Lower leg skin (tissue), 4 donors: ENCODE measurements around the gene TUBB1. TPM values are rescaled to one million over a fixed set of nuclear protein-coding genes. Genes with fewer than 3 reads are reported as not detected.

Experiments used
- DNase-seq, 2 donors: peaks; one replicate each; pipeline ENCODE4 v3.0.0-alpha.2; 2019; ENCODE audit warnings: low spot score in 2 of 2
- H3K4me3 ChIP-seq: fragments of 200-600 bp; sonication (generic); 2 replicates; pipeline ENCODE4 v1.5.1; 2017; ENCODE audit warnings: mild to moderate bottlenecking, low read depth; ENCODE audit not compliant: poor library complexity, severe bottlenecking
- POLR2A ChIP-seq, 2 donors: fragments of 450-650 bp; IDR thresholded peaks; one replicate each; pipeline ENCODE4 v1.6.1; 2016 to 2017; ENCODE audit warnings: antibody characterized with exemption in 2 of 2, mild to moderate bottlenecking in 1 of 2, moderate library complexity in 1 of 2
- WGBS, 2 donors: methylation state at CpG; one replicate each; pipeline ENCODE4 v1.1.5; 2018; 5-methylcytosine and 5-hydroxymethylcytosine counted together
- intact Hi-C: fragments of 100-400 bp; cut with DNase I; formaldehyde crosslinking; loops from one replicate; pipeline ENCODE4 v1.15.0; 2023; ENCODE audit warnings: low total_unique reads
- total RNA-seq, 4 donors: library from RNA; depleted of rRNA; stranded (reverse); fragments of >200 nt; gene quantifications; one replicate each; pipeline ENCODE4 v1.1.0, GENCODE V29; 2016
- TF ChIP-seq, protein P1 (sequence below), 3 donors: fragments of 450-650 bp; IDR thresholded peaks; one replicate each; pipeline ENCODE4 v1.5.1; 2016; ENCODE audit warnings: antibody characterized with exemption in 3 of 3, mild to moderate bottlenecking in 3 of 3, moderate library complexity in 2 of 3

The TUBB1 gene
- total RNA-seq, 4 donors from 2014 or later = 0.04 TPM; not detected in 3

DNA sequence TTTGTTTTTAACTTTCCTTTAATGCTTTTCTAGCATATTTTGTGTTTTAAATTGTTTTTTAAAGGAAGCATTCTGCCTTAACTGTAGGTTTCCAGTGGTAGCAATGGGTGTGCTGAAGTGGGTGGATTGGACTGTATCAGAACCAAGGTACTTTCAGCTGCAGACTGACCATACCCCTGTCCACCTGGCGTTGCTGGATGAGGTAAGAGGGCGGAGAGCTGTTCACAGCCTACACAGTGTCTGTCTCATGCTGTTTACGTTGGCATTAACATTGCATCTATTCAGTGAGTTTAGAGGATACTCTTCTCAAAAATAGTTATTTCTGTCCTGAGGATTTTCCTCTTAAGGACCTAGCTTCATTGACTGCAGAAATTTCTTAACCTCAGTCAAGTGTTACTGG, 26.3 kb upstream of the TUBB1 start:
- TF ChIP-seq, protein P1, sequence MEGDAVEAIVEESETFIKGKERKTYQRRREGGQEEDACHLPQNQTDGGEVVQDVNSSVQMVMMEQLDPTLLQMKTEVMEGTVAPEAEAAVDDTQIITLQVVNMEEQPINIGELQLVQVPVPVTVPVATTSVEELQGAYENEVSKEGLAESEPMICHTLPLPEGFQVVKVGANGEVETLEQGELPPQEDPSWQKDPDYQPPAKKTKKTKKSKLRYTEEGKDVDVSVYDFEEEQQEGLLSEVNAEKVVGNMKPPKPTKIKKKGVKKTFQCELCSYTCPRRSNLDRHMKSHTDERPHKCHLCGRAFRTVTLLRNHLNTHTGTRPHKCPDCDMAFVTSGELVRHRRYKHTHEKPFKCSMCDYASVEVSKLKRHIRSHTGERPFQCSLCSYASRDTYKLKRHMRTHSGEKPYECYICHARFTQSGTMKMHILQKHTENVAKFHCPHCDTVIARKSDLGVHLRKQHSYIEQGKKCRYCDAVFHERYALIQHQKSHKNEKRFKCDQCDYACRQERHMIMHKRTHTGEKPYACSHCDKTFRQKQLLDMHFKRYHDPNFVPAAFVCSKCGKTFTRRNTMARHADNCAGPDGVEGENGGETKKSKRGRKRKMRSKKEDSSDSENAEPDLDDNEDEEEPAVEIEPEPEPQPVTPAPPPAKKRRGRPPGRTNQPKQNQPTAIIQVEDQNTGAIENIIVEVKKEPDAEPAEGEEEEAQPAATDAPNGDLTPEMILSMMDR (IDR thresholded peaks at IDR 0.05) = no peak
- TF ChIP-seq POLR2A (IDR thresholded peaks at IDR 0.05) = no peak
- peak in 1 of 2 donors; percentile 23 for DNase-seq
- no peak overlapping the region for H3K4me3 ChIP-seq
- WGBS, 2 donors = 93 to 96% methylated on average over 3 of the region's 3 CpGs
- intact Hi-C loops = no loop called here

DNA sequence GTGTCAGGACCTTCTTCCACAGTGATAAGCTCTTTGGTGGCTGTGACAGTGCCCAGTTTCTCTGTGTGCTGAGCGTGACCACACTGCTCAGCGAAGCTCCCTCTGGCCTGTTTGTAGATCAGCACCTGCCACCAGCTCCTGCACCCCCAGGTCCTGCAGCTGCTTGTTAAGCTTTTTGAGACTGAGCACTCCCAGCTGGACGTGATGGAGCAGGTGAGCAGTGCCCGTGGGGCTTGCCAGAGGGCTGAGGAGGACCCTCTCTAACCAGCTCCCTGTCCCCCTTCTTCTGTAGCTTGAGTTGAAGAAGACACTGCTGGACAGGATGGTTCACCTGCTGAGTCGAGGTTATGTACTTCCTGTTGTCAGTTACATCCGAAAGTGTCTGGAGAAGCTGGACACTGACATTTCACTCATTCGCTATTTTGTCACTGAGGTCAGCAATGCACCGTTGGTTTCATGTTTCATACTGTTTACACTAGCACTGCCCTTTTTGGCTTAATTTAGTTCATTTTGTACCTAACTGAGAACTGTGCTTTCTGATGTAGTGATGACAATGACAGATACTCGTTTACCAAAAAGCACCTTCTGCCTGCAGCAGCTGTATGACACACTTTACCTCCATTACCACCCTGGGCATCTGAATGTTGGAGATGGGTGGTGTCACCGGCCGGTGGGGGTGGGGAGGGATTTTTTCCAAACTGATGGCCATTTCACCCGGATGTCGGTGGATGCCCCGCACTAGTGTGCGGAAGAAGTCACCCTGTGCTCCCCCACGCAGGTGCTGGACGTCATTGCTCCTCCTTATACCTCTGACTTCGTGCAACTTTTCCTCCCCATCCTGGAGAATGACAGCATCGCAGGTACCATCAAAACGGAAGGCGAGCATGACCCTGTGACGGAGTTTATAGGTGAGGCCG, 25.6 kb upstream of the TUBB1 start:
- no peak for TF ChIP-seq POLR2A (IDR thresholded peaks at IDR 0.05)
- TF ChIP-seq, protein P1 (IDR thresholded peaks at IDR 0.05) = no peak
- intact Hi-C loops = no loop called here
- no peak overlapping the region for H3K4me3 ChIP-seq
- 87 to 89% methylated on average over 23 of the region's 23 CpGs for WGBS, 2 donors
- DNase-seq = peak in 1 of 2 donors; percentile 84

DNA sequence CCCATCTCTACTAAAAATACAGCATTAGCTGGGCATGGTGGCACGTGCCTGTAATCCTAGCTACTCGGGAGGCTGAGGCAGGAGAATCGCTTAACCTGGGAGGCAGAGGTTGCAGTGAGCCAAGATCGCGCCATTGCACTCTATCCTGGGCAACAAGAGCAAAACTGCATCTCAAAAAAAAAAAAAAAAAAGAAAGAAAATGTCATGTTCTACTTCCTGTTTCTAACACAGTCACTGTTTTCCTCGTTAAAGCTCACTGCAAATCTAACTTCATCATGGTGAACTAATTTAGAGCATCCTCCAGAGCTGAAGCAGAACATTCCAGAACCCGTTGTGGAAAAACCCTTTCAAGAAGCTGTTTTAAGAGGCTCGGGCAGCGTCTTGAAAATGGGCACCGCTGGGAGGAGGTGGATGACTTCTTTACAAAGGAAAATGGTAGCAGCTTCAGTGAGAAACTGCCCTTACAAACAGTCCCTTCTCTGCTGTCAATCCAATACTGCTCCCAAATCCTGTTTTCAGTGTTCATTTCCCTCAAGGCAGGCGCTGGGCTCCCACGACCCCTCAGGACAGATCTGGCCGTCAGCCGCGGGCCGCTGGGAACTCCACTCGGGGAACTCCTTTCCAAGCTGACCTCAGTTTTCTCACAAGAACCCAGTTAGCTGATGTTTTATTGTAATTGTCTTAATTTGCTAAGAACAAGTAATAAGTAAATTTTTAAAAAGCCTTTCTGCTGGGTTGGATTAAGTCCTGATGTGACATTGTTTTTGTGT, 24.7 kb upstream of the TUBB1 start:
- intact Hi-C loops = no loop called here
- no peak overlapping the region for H3K4me3 ChIP-seq
- WGBS, 2 donors = 80% methylated on average over 17 of the region's 17 CpGs
- DNase-seq = peak in 1 of 2 donors; percentile 76
- TF ChIP-seq, protein P1 (IDR thresholded peaks at IDR 0.05) = no peak
- TF ChIP-seq POLR2A (IDR thresholded peaks at IDR 0.05) = no peak

DNA sequence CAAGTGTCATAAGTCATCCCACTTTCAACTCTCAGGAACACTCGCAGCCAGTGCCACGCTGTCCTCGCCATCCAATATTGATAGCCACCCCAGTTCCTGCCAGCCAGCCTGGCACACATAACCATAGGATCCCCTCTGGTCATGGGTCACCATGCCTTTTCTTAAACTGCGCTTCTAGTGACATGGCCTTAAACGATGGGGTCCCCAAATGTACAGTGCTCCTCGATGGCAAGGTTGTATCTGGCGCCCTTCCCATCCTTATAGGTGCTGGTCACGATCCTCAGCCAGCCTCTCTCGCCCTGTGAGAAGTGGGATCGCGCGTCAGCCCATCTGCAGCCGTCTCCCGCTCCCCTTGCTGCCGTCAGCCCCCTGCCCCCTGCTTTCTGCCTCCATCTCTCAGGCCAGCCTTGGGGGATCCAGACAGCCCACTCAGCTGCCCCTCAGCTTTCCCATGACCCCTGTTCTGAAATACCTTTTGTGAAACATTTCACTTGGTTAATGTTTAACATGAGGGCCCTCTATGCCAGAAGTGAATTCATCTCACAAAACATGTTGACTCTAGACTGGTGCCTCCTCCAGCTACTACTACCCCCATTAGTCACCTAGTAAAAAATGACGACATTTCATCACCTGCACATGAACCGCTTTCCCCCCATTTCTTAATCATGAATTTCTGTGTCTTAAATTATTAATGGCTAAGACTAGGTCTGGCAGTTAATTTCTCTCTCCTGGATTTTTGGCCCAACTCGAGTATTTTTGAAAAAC, 23.6 kb upstream of the TUBB1 start:
- no peak overlapping the region for H3K4me3 ChIP-seq
- DNase-seq = no peak
- TF ChIP-seq, protein P1 (IDR thresholded peaks at IDR 0.05) = no peak
- TF ChIP-seq POLR2A (IDR thresholded peaks at IDR 0.05) = no peak
- intact Hi-C loops = no loop called here
- WGBS, 2 donors = 88 to 93% methylated on average over 18 of the region's 18 CpGs

DNA sequence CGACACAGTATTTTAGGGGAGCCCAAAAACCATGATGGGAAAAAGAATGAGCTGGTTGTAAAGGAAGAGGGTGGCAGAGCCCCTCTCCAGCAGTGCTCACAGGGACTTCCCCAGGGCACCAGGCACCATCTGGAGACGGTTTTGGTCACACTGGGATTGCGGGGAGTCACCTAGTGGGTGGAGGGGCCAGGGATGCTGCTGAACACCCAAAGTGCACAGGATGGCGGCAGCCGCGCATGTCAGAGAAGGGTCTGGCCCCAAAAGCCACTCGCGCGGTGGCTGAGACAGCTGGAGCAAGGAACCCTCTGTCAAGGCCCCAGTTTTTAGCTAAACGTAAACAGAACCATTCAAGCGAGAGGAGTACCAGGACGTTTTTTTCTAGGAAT, 23.0 kb upstream of the TUBB1 start:
- TF ChIP-seq, protein P1 (IDR thresholded peaks at IDR 0.05) = no peak
- TF ChIP-seq POLR2A (IDR thresholded peaks at IDR 0.05) = no peak
- 92 to 93% methylated on average over 12 of the region's 12 CpGs for WGBS, 2 donors

More for the DNA sequence above, 23.0 kb upstream of the TUBB1 start:
- H3K4me3 ChIP-seq = no peak overlapping the region
- intact Hi-C loops = no loop called here
- DNase-seq = no peak
